ENCODE measurements around the gene SDK1. TPM values are rescaled to one million over a fixed set of nuclear protein-coding genes. Genes with fewer than 3 reads are reported as not detected.

Gene SDK1
- polyA plus RNA-seq, 12 donors = 1.7 to 5.8 (median 2.8) TPM; not detected in 1

- DNase-seq = no peak
Observed at GRCh38 chr7:3588341-3588740, 287.3 kb downstream of the SDK1 start.

- no peak for DNase-seq
Observed at GRCh38 chr7:3589752-3590151, 288.7 kb downstream of the SDK1 start.

- no peak for DNase-seq
Observed at GRCh38 chr7:3591219-3591618, 290.2 kb downstream of the SDK1 start.

- DNase-seq = no peak
Observed at GRCh38 chr7:3591944-3592343, 290.9 kb downstream of the SDK1 start.

- DNase-seq = no peak
Observed at GRCh38 chr7:3592401-3593134, 291.5 kb downstream of the SDK1 start.

GRCh38 chr7:3594901-3595300, 293.8 kb downstream of the SDK1 start:
- DNase-seq = no peak

GRCh38 chr7:3598854-3599253, 297.8 kb downstream of the SDK1 start:
- no peak for DNase-seq

- no peak for DNase-seq
Observed at GRCh38 chr7:3605222-3605621, 304.2 kb downstream of the SDK1 start.

- DNase-seq = no peak
Observed at GRCh38 chr7:3606436-3606835, 305.4 kb downstream of the SDK1 start.

- DNase-seq = no peak
Observed at GRCh38 chr7:3607847-3608246, 306.8 kb downstream of the SDK1 start.

- no peak for DNase-seq
Observed at GRCh38 chr7:3616306-3616705, 315.3 kb downstream of the SDK1 start.

- no peak for DNase-seq
Observed at GRCh38 chr7:3630081-3630480, 329.0 kb downstream of the SDK1 start.

- no peak for DNase-seq
Observed at GRCh38 chr7:3634396-3634795, 333.3 kb downstream of the SDK1 start.

- DNase-seq = no peak
Observed at GRCh38 chr7:3636131-3636860, 335.2 kb downstream of the SDK1 start.

GRCh38 chr7:3639253-3639652, 338.2 kb downstream of the SDK1 start:
- DNase-seq = no peak

- DNase-seq = no peak
Observed at GRCh38 chr7:3641582-3641981, 340.5 kb downstream of the SDK1 start.

GRCh38 chr7:3643091-3643490, 342.0 kb downstream of the SDK1 start:
- no peak for DNase-seq

GRCh38 chr7:3648276-3648675, 347.2 kb downstream of the SDK1 start:
- no peak for DNase-seq

GRCh38 chr7:3649250-3649649, 348.2 kb downstream of the SDK1 start:
- no peak for DNase-seq

- DNase-seq = no peak
Observed at GRCh38 chr7:3649678-3650440, 348.8 kb downstream of the SDK1 start.

GRCh38 chr7:3650844-3651243, 349.8 kb downstream of the SDK1 start:
- DNase-seq = no peak

- DNase-seq = no peak
Observed at GRCh38 chr7:3655635-3656034, 354.6 kb downstream of the SDK1 start.

GRCh38 chr7:3657206-3657605, 356.2 kb downstream of the SDK1 start:
- DNase-seq = no peak

Data from muscle of arm (tissue), 12 donors.